ENCODE measurements around the gene PRCP. TPM values are rescaled to one million over a fixed set of nuclear protein-coding genes. Genes with fewer than 3 reads are reported as not detected.

The PRCP gene
- total RNA-seq, 1 experiment from 2014 or later, result 25.1 TPM

DNA sequence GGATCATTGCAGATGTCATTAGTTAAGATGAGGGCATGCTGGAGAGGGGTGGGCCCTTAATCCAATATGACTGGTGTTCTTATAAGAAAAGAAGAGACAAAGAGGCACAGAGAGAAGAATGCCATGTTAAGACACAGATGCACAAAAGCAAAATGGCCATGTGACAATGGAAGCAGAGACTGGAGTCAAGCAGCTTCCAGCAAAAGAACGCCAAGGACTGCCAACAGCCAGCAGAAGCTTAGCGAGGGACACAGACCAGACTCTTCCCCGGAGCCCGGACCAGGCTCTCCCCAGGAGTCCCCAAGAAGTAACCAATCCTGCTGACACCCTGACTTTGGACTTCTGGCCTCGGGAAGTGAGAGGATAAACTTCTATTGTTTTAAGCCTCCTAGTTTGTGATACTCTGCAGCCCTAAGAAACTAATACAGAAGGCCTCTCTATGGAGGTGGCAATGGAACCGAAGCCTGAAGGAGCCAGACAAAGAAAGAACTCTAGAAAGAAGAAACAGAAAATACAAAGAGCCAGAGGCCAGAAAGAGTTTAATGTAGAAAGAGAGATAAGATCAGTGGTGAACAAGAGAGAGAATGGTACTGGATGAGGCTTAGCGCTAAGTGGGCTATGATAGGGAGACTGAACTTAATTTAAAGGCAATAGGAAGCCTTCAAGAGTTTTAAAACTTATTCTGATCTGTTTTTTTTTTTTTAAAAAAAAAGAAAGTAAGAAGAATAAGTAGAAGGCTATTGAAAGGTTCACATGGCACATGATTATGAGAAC lies 27.7 kb downstream of the PRCP start:
- ChIA-PET CTCF (no interaction called here), POLR2A (ENCODE audit: low non-redundant PET) (no interaction called here)
- H3K27me3 ChIP-seq (replicated peaks; ENCODE audit: insufficient read depth, low read depth, low read length, poor library complexity), result no peaks in the 10 kb centered on the region
- intact Hi-C loops (cut with micrococcal nuclease; ENCODE audit: unreplicated experiment), result no loop called here
- TF ChIP-seq EZH2 (IDR thresholded peaks at IDR 0.05; ENCODE audit: borderline replicate concordance, low read depth, low read length, poor library complexity, severe bottlenecking) (no peak), CTCF (conservative IDR thresholded peaks at IDR 0.05; ENCODE audit: low read depth, low read length) (no peak)
- H3K27ac ChIP-seq (ENCODE audit: low read depth, low read length, poor library complexity, severe bottlenecking), result no peak overlapping the region
- BruUV-seq (replicated peaks), result no TSS peak
- DNase-seq (ENCODE audit: low spot score), result no peak
- H3K4me3 ChIP-seq (ENCODE audit: low read depth, low read length, poor library complexity, severe bottlenecking), result no peak overlapping the region
- H3K9me3 ChIP-seq (ENCODE audit: low read depth, low read length, poor library complexity, severe bottlenecking), result no peaks in the 10 kb centered on the region
- H3K4me1 ChIP-seq (ENCODE audit: insufficient read depth, low read length, poor library complexity, severe bottlenecking), result peaks cover 8% of the 10 kb centered on the region
- H3K36me3 ChIP-seq (ENCODE audit: insufficient read depth, low read length, poor library complexity, severe bottlenecking), result no peaks in the 10 kb centered on the region

GRCh38 chr11:82871646-82872045 lies 28.6 kb downstream of the PRCP start:
- CTCF ChIA-PET, result no interaction called here
- Histone ChIP-seq H3K27me3 (replicated peaks; ENCODE audit: insufficient read depth, low read depth, low read length, poor library complexity) (no peaks in the 10 kb centered on the region), H3K4me3 (ENCODE audit: low read depth, low read length, poor library complexity, severe bottlenecking) (no peak overlapping the region), H3K27ac (ENCODE audit: low read depth, low read length, poor library complexity, severe bottlenecking) (no peak overlapping the region), H3K9me3 (ENCODE audit: low read depth, low read length, poor library complexity, severe bottlenecking) (no peaks in the 10 kb centered on the region), H3K4me1 (ENCODE audit: insufficient read depth, low read length, poor library complexity, severe bottlenecking) (peaks cover 12% of the 10 kb centered on the region), H3K36me3 (ENCODE audit: insufficient read depth, low read length, poor library complexity, severe bottlenecking) (no peaks in the 10 kb centered on the region)
- POLR2A ChIA-PET (ENCODE audit: low non-redundant PET), result no interaction called here
- intact Hi-C loops (cut with micrococcal nuclease; ENCODE audit: unreplicated experiment), result no loop called here
- TF ChIP-seq CTCF (conservative IDR thresholded peaks at IDR 0.05; ENCODE audit: low read depth, low read length), result no peak
- TF ChIP-seq EZH2 (IDR thresholded peaks at IDR 0.05; ENCODE audit: borderline replicate concordance, low read depth, low read length, poor library complexity, severe bottlenecking), result no peak
- DNase-seq (ENCODE audit: low spot score), result no peak
- BruUV-seq (replicated peaks), result no TSS peak

- CTCF ChIA-PET, result no interaction called here
- POLR2A ChIA-PET (ENCODE audit: low non-redundant PET), result no interaction called here
- intact Hi-C loops (cut with micrococcal nuclease; ENCODE audit: unreplicated experiment), result loop anchor here (5.0 kb wide), 2 partner anchors 58 to 383 kb away; no protein-coding TSS in a partner anchor
These were observed 30.6 kb downstream of the PRCP start for GRCh38 chr11:82869657-82870056.

More at GRCh38 chr11:82869657-82870056, 30.6 kb downstream of the PRCP start:
- Histone ChIP-seq H3K27ac (ENCODE audit: low read depth, low read length, poor library complexity, severe bottlenecking) (no peak overlapping the region), H3K9me3 (ENCODE audit: low read depth, low read length, poor library complexity, severe bottlenecking) (no peaks in the 10 kb centered on the region), H3K4me1 (ENCODE audit: insufficient read depth, low read length, poor library complexity, severe bottlenecking) (peaks cover 12% of the 10 kb centered on the region), H3K36me3 (ENCODE audit: insufficient read depth, low read length, poor library complexity, severe bottlenecking) (no peaks in the 10 kb centered on the region), H3K4me3 (ENCODE audit: low read depth, low read length, poor library complexity, severe bottlenecking) (no peak overlapping the region), H3K27me3 (replicated peaks; ENCODE audit: insufficient read depth, low read depth, low read length, poor library complexity) (no peaks in the 10 kb centered on the region)
- BruUV-seq (replicated peaks), result no TSS peak
- TF ChIP-seq CTCF (conservative IDR thresholded peaks at IDR 0.05; ENCODE audit: low read depth, low read length) (no peak), EZH2 (IDR thresholded peaks at IDR 0.05; ENCODE audit: borderline replicate concordance, low read depth, low read length, poor library complexity, severe bottlenecking) (no peak)
- DNase-seq (ENCODE audit: low spot score), result no peak
